SK-N-SH (cell line): ENCODE data around the gene ANKS4B. TPM values are rescaled to one million over a fixed set of nuclear protein-coding genes. Genes with fewer than 3 reads are reported as not detected.
A peak's percentile ranks its signal among the peaks of the same experiment; 100 is the strongest.

Source experiments
- CTCF ChIA-PET: fragments of 300-600, 350-600 bp; formaldehyde crosslinking; extraction: SDS; loops from one replicate; lab custom pipeline; 2021; lab: Yijun Ruan, JAX
- POLR2A ChIA-PET: fragments of 350-600 bp; sonication (Branson Sonifier 250); formaldehyde crosslinking; extraction: SDS; loops from one replicate; lab custom pipeline; 2020; ENCODE audit warnings: antibody characterized with exemption, inconsistent platforms; lab: Yijun Ruan, JAX
- DNase-seq: peaks from one replicate; pipeline ENCODE4 v3.0.0; 2012
- H2AFZ ChIP-seq: fragments of 200-600 bp; sonication (generic); 2 replicates; pipeline ENCODE4 v1.8.1; 2016; ENCODE audit warnings: antibody characterized with exemption, mild to moderate bottlenecking, low read depth
- H3F3A ChIP-seq: fragments of 200-600 bp; sonication (generic); replicated peaks from 2 replicates; pipeline ENCODE3; 2016; ENCODE audit warnings: antibody characterized with exemption, mild to moderate bottlenecking; ENCODE audit not compliant: insufficient read depth
- H3K27ac ChIP-seq, 2 experiments: fragments of 200-500 bp in 1 of 2; fragments of 200-600 bp in 1 of 2; sonication (Bioruptor generic) in 1 of 2; sonication (generic), shearing (Covaris generic) in 1 of 2; 2 replicates each; pipeline versions ENCODE4 v1.5.1 to v1.6.1; 2014 to 2016; ENCODE audit warnings: low read depth in 2 of 2, inconsistent platforms in 1 of 2, low read length in 1 of 2, mild to moderate bottlenecking in 1 of 2, mixed read lengths in 1 of 2
- H3K27me3 ChIP-seq: fragments of 200-600 bp; sonication (generic), shearing (Covaris generic); 2 replicates; pipeline ENCODE4 v1.6.1; 2016; ENCODE audit warnings: mixed run types; ENCODE audit not compliant: insufficient read depth
- H3K36me3 ChIP-seq, 2 experiments: fragments of 200-500 bp in 1 of 2; fragments of 200-600 bp in 1 of 2; sonication (Bioruptor generic) in 1 of 2; sonication (generic) in 1 of 2; replicated peaks in 1 of 2; 2 replicates each; pipeline versions ENCODE3 to v1.5.1; 2014 to 2016; ENCODE audit warnings: low read length in 1 of 2, mild to moderate bottlenecking in 1 of 2; ENCODE audit not compliant: insufficient read depth in 2 of 2, control insufficient read depth in 1 of 2
- H3K4me1 ChIP-seq, 2 experiments: fragments of 200-500 bp in 1 of 2; fragments of 200-600 bp in 1 of 2; sonication (Bioruptor generic) in 1 of 2; sonication (generic), shearing (Covaris generic) in 1 of 2; 2 replicates each; pipeline versions ENCODE4 v1.5.1 to v1.6.1; 2014 to 2016; ENCODE audit warnings: low read depth in 1 of 2, low read length in 1 of 2, mixed run types in 1 of 2; ENCODE audit not compliant: insufficient read depth in 2 of 2, control insufficient read depth in 1 of 2
- H3K4me2 ChIP-seq: fragments of 200-600 bp; sonication (generic), shearing (Covaris generic); 2 replicates; pipeline ENCODE4 v1.6.1; 2017; ENCODE audit warnings: mixed run types
- H3K4me3 ChIP-seq, 2 experiments: fragments of 200-500 bp in 1 of 2; fragments of 200-600 bp in 1 of 2; sonication (Bioruptor generic) in 1 of 2; sonication (generic), shearing (Covaris generic) in 1 of 2; 2 replicates each; pipeline versions ENCODE4 v1.5.1 to v1.8.1; 2014 to 2016; ENCODE audit warnings: low read depth in 2 of 2, inconsistent platforms in 1 of 2, low read length in 1 of 2, mild to moderate bottlenecking in 1 of 2, mixed read lengths in 1 of 2, moderate library complexity in 1 of 2
- H3K79me2 ChIP-seq: fragments of 200-600 bp; sonication (generic); 2 replicates; pipeline ENCODE4 v1.8.1; 2017; ENCODE audit warnings: mild to moderate bottlenecking; ENCODE audit not compliant: insufficient read depth
- H3K9ac ChIP-seq: fragments of 200-600 bp; sonication (generic); 2 replicates; pipeline ENCODE4 v1.6.1; 2017; ENCODE audit warnings: mixed run types
- H3K9me2 ChIP-seq: fragments of 200-600 bp; sonication (generic); 2 replicates; pipeline ENCODE4 v1.6.1; 2017; ENCODE audit warnings: mixed run types
- H3K9me3 ChIP-seq: fragments of 200-600 bp; sonication (generic); 2 replicates; pipeline ENCODE4 v1.6.1; 2017; ENCODE audit warnings: mixed run types, mild to moderate bottlenecking, moderate library complexity
- H4K20me1 ChIP-seq: fragments of 200-600 bp; sonication (generic); 2 replicates; pipeline ENCODE4 v1.6.1; 2017; ENCODE audit warnings: mild to moderate bottlenecking, mixed run types; ENCODE audit not compliant: insufficient read depth
- FOSL2 ChIP-seq: IDR thresholded peaks from 2 replicates; pipeline ENCODE4 v1.4.0; 2012; ENCODE audit warnings: low read depth, mild to moderate bottlenecking, moderate library complexity, borderline replicate concordance
- JUND ChIP-seq: IDR thresholded peaks from 2 replicates; pipeline ENCODE4 v1.4.0; 2012
- MXI1 ChIP-seq: IDR thresholded peaks from 2 replicates; pipeline ENCODE4 v1.6.1; 2012; ENCODE audit warnings: mild to moderate bottlenecking, low read depth, low read length, improper control_type of control experiment
- NFIC ChIP-seq: IDR thresholded peaks from 2 replicates; pipeline ENCODE4 v1.4.0; 2012; ENCODE audit warnings: borderline replicate concordance
- RXRA ChIP-seq: IDR thresholded peaks from 2 replicates; pipeline ENCODE4 v1.4.0; 2012; ENCODE audit warnings: low read depth, mild to moderate bottlenecking, borderline replicate concordance
- TCF12 ChIP-seq: IDR thresholded peaks from 2 replicates; pipeline ENCODE4 v1.4.0; 2012
- whole genome bisulfite sequencing: methylation state at CpG from one replicate; pipeline ENCODE4 v1.1.6; 2017; ENCODE audit warnings: low lambda C conversion rate; 5-methylcytosine and 5-hydroxymethylcytosine counted together
- polyA plus RNA-seq, 3 experiments: library from polyadenylated mRNA; depleted of rRNA; stranded (reverse); fragments of >200 nt; gene quantifications; 2 replicates each; pipeline ENCODE4 v1.2.3, GENCODE V29; 2012
- TF ChIP-seq, protein P1 (sequence below): IDR thresholded peaks from 2 replicates; pipeline ENCODE4 v1.4.0; 2012; ENCODE audit warnings: low read depth, borderline replicate concordance
- TF ChIP-seq, protein P2 (sequence below): IDR thresholded peaks from 2 replicates; pipeline ENCODE4; 2012
- TF ChIP-seq, protein P3 (sequence below): fragments of 200-600 bp; sonication (generic); IDR thresholded peaks from 2 replicates; pipeline ENCODE4 v1.6.1; 2017; ENCODE audit warnings: antibody characterized with exemption, mild to moderate bottlenecking, moderate library complexity
- TF ChIP-seq, protein P4 (sequence below): fragments of 150-350 bp; IDR thresholded peaks from 2 replicates; pipeline ENCODE4 v1.6.1; 2016; ENCODE audit warnings: mild to moderate bottlenecking, low read depth, low read length

The ANKS4B gene
- polyA plus RNA-seq, 1 of the 3 experiments (the other 2 are of a cell fraction) = not detected

DNA sequence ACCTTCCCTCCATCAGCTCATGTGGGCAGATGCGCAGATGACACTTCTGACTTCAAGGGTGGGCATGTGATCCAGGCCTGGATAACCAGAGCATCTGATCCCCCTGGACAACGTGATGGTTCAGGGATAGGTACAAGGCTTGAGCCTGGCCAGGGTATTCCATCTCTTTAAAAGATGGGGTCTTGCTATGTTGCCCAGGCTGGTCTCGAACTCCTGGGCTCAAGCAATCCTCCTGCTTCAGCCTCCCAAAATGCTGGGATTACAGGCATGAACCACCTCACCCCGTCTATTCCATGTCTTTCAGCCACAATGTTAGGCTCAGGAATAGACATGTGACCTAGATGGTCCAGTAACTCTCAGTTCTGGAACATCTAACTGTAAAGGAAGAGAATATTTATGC is 23.8 kb downstream of the ANKS4B start (continued):
- TF ChIP-seq, protein P1, sequence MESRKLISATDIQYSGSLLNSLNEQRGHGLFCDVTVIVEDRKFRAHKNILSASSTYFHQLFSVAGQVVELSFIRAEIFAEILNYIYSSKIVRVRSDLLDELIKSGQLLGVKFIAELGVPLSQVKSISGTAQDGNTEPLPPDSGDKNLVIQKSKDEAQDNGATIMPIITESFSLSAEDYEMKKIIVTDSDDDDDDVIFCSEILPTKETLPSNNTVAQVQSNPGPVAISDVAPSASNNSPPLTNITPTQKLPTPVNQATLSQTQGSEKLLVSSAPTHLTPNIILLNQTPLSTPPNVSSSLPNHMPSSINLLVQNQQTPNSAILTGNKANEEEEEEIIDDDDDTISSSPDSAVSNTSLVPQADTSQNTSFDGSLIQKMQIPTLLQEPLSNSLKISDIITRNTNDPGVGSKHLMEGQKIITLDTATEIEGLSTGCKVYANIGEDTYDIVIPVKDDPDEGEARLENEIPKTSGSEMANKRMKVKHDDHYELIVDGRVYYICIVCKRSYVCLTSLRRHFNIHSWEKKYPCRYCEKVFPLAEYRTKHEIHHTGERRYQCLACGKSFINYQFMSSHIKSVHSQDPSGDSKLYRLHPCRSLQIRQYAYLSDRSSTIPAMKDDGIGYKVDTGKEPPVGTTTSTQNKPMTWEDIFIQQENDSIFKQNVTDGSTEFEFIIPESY = no peak

DNA sequence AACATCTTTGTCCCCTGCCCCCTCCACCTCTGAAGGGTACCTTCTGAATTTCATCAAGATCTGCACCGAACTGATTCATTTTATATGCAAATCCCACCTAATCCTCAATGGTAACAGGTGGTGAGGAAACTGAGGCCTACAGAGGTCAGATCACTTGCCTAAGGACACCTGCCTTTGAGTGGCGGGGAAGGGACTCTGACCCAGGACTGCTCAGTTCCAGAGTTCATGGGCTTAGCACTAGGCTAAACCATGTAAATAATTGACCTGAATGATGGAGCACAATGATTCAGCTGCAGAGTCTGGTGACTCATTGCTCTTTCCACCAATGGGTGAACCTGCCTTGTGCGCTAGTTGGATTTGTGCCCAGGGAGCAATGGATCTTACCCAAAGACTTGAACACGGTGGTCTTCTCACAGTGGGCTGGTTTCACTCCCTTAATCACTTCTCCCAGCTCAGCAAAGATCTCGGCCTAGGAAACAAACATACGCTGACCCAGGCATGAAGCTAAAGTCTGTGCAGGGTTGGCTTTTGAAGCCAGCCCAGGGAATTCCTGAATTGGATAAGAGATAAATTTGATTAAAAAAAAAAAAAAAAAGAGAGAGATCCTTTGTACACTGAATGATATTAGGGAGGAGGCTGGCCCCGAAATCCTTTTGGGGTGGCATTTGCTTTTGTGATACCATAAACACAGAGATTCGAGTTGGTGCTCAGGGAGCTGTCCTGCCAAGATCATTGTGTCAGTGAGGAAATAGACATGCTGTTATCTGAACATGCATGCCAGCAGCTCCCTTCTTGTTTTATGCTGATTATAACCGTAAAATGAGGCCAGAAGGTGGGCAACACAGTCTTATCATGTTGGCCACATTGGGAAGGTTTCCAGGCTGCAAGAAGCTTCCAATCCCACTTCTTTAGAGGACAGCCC is 27.6 kb downstream of the ANKS4B start:
- 42% methylated on average over 9 of the region's 9 CpGs for WGBS
- Histone ChIP-seq H3K9me2 (no peaks in the 10 kb centered on the region), H3K9ac (no peak overlapping the region), H4K20me1 (no peaks in the 10 kb centered on the region), H3K27ac (no peak overlapping the region), H3K4me1 (peaks cover 3 to 14% of the 10 kb centered on the region in 2 experiments; a peak in 2 of 4 replicates), H3K36me3 (no peaks in the 10 kb centered on the region), H3F3A (no peaks in the 10 kb centered on the region), H3K79me2 (no peaks in the 10 kb centered on the region), H2AFZ (no peak overlapping the region), H3K4me2 (peak overlapping the region; percentile 15; the same call in 1 of the 2 replicates), H3K4me3 (no peak overlapping the region), H3K9me3 (no peaks in the 10 kb centered on the region), H3K27me3 (no peaks in the 10 kb centered on the region; the same call in 1 of the 2 replicates)
- DNase-seq = no peak
- TF ChIP-seq TCF12 = no peak
- TF ChIP-seq RXRA = no peak
- peak; percentile 81 for TF ChIP-seq NFIC
- TF ChIP-seq MXI1 = no peak
- TF ChIP-seq, protein P2, sequence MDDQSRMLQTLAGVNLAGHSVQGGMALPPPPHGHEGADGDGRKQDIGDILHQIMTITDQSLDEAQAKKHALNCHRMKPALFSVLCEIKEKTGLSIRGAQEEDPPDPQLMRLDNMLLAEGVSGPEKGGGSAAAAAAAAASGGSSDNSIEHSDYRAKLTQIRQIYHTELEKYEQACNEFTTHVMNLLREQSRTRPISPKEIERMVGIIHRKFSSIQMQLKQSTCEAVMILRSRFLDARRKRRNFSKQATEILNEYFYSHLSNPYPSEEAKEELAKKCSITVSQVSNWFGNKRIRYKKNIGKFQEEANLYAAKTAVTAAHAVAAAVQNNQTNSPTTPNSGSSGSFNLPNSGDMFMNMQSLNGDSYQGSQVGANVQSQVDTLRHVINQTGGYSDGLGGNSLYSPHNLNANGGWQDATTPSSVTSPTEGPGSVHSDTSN = peak; percentile 39; the same call in 1 of the 2 replicates
- TF ChIP-seq JUND = peak; percentile 43; the same call in 1 of the 2 replicates
- TF ChIP-seq, protein P3, sequence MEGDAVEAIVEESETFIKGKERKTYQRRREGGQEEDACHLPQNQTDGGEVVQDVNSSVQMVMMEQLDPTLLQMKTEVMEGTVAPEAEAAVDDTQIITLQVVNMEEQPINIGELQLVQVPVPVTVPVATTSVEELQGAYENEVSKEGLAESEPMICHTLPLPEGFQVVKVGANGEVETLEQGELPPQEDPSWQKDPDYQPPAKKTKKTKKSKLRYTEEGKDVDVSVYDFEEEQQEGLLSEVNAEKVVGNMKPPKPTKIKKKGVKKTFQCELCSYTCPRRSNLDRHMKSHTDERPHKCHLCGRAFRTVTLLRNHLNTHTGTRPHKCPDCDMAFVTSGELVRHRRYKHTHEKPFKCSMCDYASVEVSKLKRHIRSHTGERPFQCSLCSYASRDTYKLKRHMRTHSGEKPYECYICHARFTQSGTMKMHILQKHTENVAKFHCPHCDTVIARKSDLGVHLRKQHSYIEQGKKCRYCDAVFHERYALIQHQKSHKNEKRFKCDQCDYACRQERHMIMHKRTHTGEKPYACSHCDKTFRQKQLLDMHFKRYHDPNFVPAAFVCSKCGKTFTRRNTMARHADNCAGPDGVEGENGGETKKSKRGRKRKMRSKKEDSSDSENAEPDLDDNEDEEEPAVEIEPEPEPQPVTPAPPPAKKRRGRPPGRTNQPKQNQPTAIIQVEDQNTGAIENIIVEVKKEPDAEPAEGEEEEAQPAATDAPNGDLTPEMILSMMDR = no peak
- TF ChIP-seq, protein P4, sequence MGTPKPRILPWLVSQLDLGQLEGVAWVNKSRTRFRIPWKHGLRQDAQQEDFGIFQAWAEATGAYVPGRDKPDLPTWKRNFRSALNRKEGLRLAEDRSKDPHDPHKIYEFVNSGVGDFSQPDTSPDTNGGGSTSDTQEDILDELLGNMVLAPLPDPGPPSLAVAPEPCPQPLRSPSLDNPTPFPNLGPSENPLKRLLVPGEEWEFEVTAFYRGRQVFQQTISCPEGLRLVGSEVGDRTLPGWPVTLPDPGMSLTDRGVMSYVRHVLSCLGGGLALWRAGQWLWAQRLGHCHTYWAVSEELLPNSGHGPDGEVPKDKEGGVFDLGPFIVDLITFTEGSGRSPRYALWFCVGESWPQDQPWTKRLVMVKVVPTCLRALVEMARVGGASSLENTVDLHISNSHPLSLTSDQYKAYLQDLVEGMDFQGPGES = no peak
- TF ChIP-seq FOSL2 = peak; percentile 86
- POLR2A ChIA-PET = interaction anchor here (0.7 kb wide), 1 partner anchor 12 kb away, joined by 3 read pairs; no protein-coding TSS in a partner anchor
- CTCF ChIA-PET = interaction anchor here (0.9 to 1.8 kb wide), 4 partner anchors 17 to 73 kb away, joined by 3 to 8 read pairs (median 5); no protein-coding TSS in a partner anchor
